ENCODE data around the gene RBMS3. TPM values are rescaled to one million over a fixed set of nuclear protein-coding genes. Genes with fewer than 3 reads are reported as not detected.

The RBMS3 gene
- total and polyA plus RNA-seq, 2 experiments from 2014 or later = 34.9 to 37.1 TPM

GRCh38 chr3:29949940-29950616 lies 669.2 kb downstream of the RBMS3 start:
- Histone ChIP-seq H4K20me1 (ENCODE audit: insufficient read depth, poor library complexity, severe bottlenecking) (no peaks in the 10 kb centered on the region), H3K9me3 (ENCODE audit: low read depth) (no peaks in the 10 kb centered on the region), H3K36me3 (replicated peaks; ENCODE audit: insufficient read depth, low read depth) (no peaks in the 10 kb centered on the region), H3K4me1 (ENCODE audit: insufficient read depth) (no peaks in the 10 kb centered on the region), H2AFZ (no peak overlapping the region), H3K9me2 (replicated peaks; ENCODE audit: insufficient read depth) (no peaks in the 10 kb centered on the region), H3K27me3 (no peaks in the 10 kb centered on the region), H3K27ac (no peak overlapping the region), H3K4me2 (no peak overlapping the region), H3K79me2 (no peaks in the 10 kb centered on the region), H3K4me3 (no peak overlapping the region)
- TF ChIP-seq EZH2 (IDR thresholded peaks at IDR 0.05; ENCODE audit: borderline replicate concordance) (no peak), EZH2phosphoT487 (IDR thresholded peaks at IDR 0.05; ENCODE audit: low read depth, severe bottlenecking, unreplicated experiment) (no peak), CTCF (IDR thresholded peaks at IDR 0.05; ENCODE audit: poor library complexity) (no peak)
- WGBS (ENCODE audit: low lambda C conversion rate, missing lambda C conversion rate) = 88% methylated on average over 11 of the region's 11 CpGs
- no peak for DNase-seq (ENCODE audit: low spot score)

DNA sequence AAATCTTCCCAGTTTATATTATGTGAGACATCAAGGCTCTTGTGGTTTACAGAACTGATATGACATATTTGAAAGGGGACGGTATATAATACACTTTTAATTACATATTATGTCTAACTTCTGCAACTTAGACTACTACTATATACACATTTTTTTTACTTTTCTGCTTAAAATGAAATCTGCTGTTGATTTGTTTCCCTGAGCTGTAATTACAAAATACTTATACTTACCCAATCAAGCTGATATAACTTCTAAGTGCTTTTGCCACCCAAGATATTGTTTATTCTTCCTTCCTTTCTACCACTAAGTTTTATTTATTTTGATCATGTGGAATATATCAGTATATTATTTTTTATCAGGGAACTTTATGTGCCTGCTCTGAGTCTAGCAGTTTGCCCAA lies 671.6 kb downstream of the RBMS3 start:
- Histone ChIP-seq H3K36me3 (replicated peaks; ENCODE audit: insufficient read depth, low read depth) (no peaks in the 10 kb centered on the region), H3K9me3 (ENCODE audit: low read depth) (no peaks in the 10 kb centered on the region), H4K20me1 (ENCODE audit: insufficient read depth, poor library complexity, severe bottlenecking) (no peaks in the 10 kb centered on the region), H3K79me2 (no peaks in the 10 kb centered on the region), H3K4me2 (no peak overlapping the region), H3K27me3 (no peaks in the 10 kb centered on the region), H2AFZ (no peak overlapping the region), H3K4me1 (ENCODE audit: insufficient read depth) (no peaks in the 10 kb centered on the region), H3K9me2 (replicated peaks; ENCODE audit: insufficient read depth) (no peaks in the 10 kb centered on the region), H3K4me3 (no peak overlapping the region), H3K27ac (no peak overlapping the region)
- no peak for DNase-seq (ENCODE audit: low spot score)
- WGBS (ENCODE audit: low lambda C conversion rate, missing lambda C conversion rate) = 65% methylated on average over 1 of the region's 1 CpG
- TF ChIP-seq EZH2 (IDR thresholded peaks at IDR 0.05; ENCODE audit: borderline replicate concordance) (no peak), CTCF (IDR thresholded peaks at IDR 0.05; ENCODE audit: poor library complexity) (no peak), EZH2phosphoT487 (IDR thresholded peaks at IDR 0.05; ENCODE audit: low read depth, severe bottlenecking, unreplicated experiment) (no peak)

GRCh38 chr3:29955413-29955812 lies 674.5 kb downstream of the RBMS3 start:
- Histone ChIP-seq H3K4me2 (no peak overlapping the region), H3K4me3 (no peak overlapping the region), H3K9me2 (replicated peaks; ENCODE audit: insufficient read depth) (no peaks in the 10 kb centered on the region), H4K20me1 (ENCODE audit: insufficient read depth, poor library complexity, severe bottlenecking) (no peaks in the 10 kb centered on the region), H3K79me2 (no peaks in the 10 kb centered on the region), H3K9me3 (ENCODE audit: low read depth) (no peaks in the 10 kb centered on the region), H3K27ac (no peak overlapping the region), H3K27me3 (no peaks in the 10 kb centered on the region), H2AFZ (no peak overlapping the region), H3K4me1 (ENCODE audit: insufficient read depth) (no peaks in the 10 kb centered on the region), H3K36me3 (replicated peaks; ENCODE audit: insufficient read depth, low read depth) (no peaks in the 10 kb centered on the region)
- no peak for DNase-seq (ENCODE audit: low spot score)
- 43% methylated on average over 1 of the region's 1 CpG for WGBS (ENCODE audit: low lambda C conversion rate, missing lambda C conversion rate)
- TF ChIP-seq EZH2 (IDR thresholded peaks at IDR 0.05; ENCODE audit: borderline replicate concordance) (no peak), EZH2phosphoT487 (IDR thresholded peaks at IDR 0.05; ENCODE audit: low read depth, severe bottlenecking, unreplicated experiment) (no peak), CTCF (IDR thresholded peaks at IDR 0.05; ENCODE audit: poor library complexity) (no peak)

All from hepatocyte (in vitro differentiated cells).